SK-N-SH treated with all-trans-retinoic acid at 6 μM for 48 hours (cell line): ENCODE results near the gene ORC5.
A peak's percentile ranks its signal among the peaks of the same experiment; 100 is the strongest.

Experiments
- ATAC-seq: fragments of 200-7000 bp; cut with Tn5 transposase; 3 replicates; pipeline ENCODE4 v1.9.1; 2020; ENCODE audit warnings: mild to moderate bottlenecking, moderate library complexity
- BACH2 ChIP-seq: fragments of 250-450 bp; sonication (Bioruptor Pico); IDR thresholded peaks from 2 replicates; pipeline ENCODE4 v1.9.0; 2021; ENCODE audit warnings: mild to moderate bottlenecking, borderline replicate concordance
- CREB5 ChIP-seq: fragments of 250-450 bp; sonication (Bioruptor Pico); IDR thresholded peaks from 2 replicates; pipeline ENCODE4 v1.5.1; 2020; ENCODE audit warnings: low read depth, mild to moderate bottlenecking, moderate library complexity
- CSDC2 ChIP-seq: fragments of 250-450 bp; sonication (Bioruptor Pico); IDR thresholded peaks from 2 replicates; pipeline ENCODE4 v1.5.0; 2020; ENCODE audit warnings: mild to moderate bottlenecking, moderate library complexity
- GLIS3 ChIP-seq: fragments of 250-450 bp; sonication (Bioruptor Pico); IDR thresholded peaks from 2 replicates; pipeline ENCODE4 v1.5.0; 2020; ENCODE audit warnings: mild to moderate bottlenecking, moderate library complexity
- ISL1 ChIP-seq: fragments of 250-450 bp; sonication (Bioruptor Pico); IDR thresholded peaks from 2 replicates; pipeline ENCODE4 v2.1.2; 2022; ENCODE audit warnings: mild to moderate bottlenecking, moderate library complexity
- OSR1 ChIP-seq: fragments of 250-450 bp; sonication (Bioruptor Pico); IDR thresholded peaks from 2 replicates; pipeline ENCODE4 v1.8.0; 2022; ENCODE audit warnings: moderate library complexity, mild to moderate bottlenecking, inconsistent platforms
- PATZ1 ChIP-seq: fragments of 250-450 bp; sonication (Bioruptor Pico); IDR thresholded peaks from 2 replicates; pipeline ENCODE4 v1.8.0; 2020; ENCODE audit warnings: mild to moderate bottlenecking, moderate library complexity, borderline replicate concordance
- PPARA ChIP-seq: fragments of 250-450 bp; sonication (Bioruptor Pico); IDR thresholded peaks from 2 replicates; pipeline ENCODE4 v1.5.0; 2020; ENCODE audit warnings: mild to moderate bottlenecking, borderline replicate concordance
- SNAI2 ChIP-seq: fragments of 250-450 bp; sonication (Bioruptor Pico); IDR thresholded peaks from 2 replicates; pipeline ENCODE4 v1.5.0; 2020; ENCODE audit warnings: mild to moderate bottlenecking, moderate library complexity
- TCF4 ChIP-seq: fragments of 250-450 bp; sonication (Bioruptor Pico); IDR thresholded peaks from 2 replicates; pipeline ENCODE4 v1.8.0; 2021; ENCODE audit warnings: mild to moderate bottlenecking, moderate library complexity, borderline replicate concordance
- TOX ChIP-seq: fragments of 250-450 bp; sonication (Bioruptor Pico); IDR thresholded peaks from 2 replicates; pipeline ENCODE4 v1.8.0; 2021; ENCODE audit warnings: mild to moderate bottlenecking, moderate library complexity, borderline replicate concordance
- TSHZ2 ChIP-seq: fragments of 250-450 bp; sonication (Bioruptor Pico); IDR thresholded peaks from 2 replicates; pipeline ENCODE4 v1.5.0; 2020; ENCODE audit warnings: mild to moderate bottlenecking, moderate library complexity
- ZC3H10 ChIP-seq: fragments of 250-450 bp; sonication (Bioruptor Pico); IDR thresholded peaks from 2 replicates; pipeline ENCODE4 v1.5.1; 2021; ENCODE audit warnings: mild to moderate bottlenecking, moderate library complexity
- ZFP3 ChIP-seq: fragments of 250-450 bp; sonication (Bioruptor Pico); IDR thresholded peaks from 2 replicates; pipeline ENCODE4 v1.5.0; 2020; ENCODE audit warnings: mild to moderate bottlenecking, moderate library complexity
- ZNF565 ChIP-seq: fragments of 450-650 bp; formaldehyde crosslinking; conservative IDR thresholded peaks from 2 replicates; pipeline ENCODE4 v1.5.0; 2020; ENCODE audit warnings: low read depth, mild to moderate bottlenecking, moderate library complexity
- ZNF70 ChIP-seq: fragments of 450-650 bp; formaldehyde crosslinking; IDR thresholded peaks from 2 replicates; pipeline ENCODE4 v1.5.0; 2020; ENCODE audit warnings: mild to moderate bottlenecking, moderate library complexity
- ZNF8 ChIP-seq: fragments of 450-650 bp; formaldehyde crosslinking; IDR thresholded peaks from 2 replicates; pipeline ENCODE4 v1.5.0; 2020; ENCODE audit warnings: mild to moderate bottlenecking, moderate library complexity
- TF ChIP-seq, protein P1 (sequence below): fragments of 250-450 bp; sonication (Bioruptor Pico); IDR thresholded peaks from 2 replicates; pipeline ENCODE4 v1.5.1; 2021; ENCODE audit warnings: mild to moderate bottlenecking, moderate library complexity
- TF ChIP-seq, protein P2 (sequence below): fragments of 250-450 bp; sonication (Bioruptor Pico); IDR thresholded peaks from 2 replicates; pipeline ENCODE4 v1.8.0; 2021; ENCODE audit warnings: low read depth, mild to moderate bottlenecking, moderate library complexity, borderline replicate concordance

Gene ORC5

DNA sequence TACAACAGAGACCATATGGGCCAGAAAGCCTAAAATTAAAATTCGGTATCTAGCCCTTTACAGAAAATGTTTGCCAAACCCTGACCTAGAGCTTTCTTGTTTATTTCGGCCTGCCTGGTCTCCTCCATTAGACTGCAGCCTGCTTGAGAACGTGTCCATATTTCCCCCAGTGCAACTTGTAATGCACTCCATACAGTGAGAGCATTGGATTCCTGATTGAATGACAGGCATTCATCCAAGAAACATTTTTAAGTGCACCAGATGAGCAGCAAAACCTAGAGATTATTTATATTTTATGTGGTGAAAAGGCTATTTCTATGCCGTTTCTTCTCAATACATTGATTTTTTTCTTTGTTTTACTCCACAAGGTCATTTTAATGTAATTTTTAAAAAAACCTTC, 47.4 kb upstream of the ORC5 start (continued):
- no peak for TF ChIP-seq TSHZ2
- TF ChIP-seq, protein P1, sequence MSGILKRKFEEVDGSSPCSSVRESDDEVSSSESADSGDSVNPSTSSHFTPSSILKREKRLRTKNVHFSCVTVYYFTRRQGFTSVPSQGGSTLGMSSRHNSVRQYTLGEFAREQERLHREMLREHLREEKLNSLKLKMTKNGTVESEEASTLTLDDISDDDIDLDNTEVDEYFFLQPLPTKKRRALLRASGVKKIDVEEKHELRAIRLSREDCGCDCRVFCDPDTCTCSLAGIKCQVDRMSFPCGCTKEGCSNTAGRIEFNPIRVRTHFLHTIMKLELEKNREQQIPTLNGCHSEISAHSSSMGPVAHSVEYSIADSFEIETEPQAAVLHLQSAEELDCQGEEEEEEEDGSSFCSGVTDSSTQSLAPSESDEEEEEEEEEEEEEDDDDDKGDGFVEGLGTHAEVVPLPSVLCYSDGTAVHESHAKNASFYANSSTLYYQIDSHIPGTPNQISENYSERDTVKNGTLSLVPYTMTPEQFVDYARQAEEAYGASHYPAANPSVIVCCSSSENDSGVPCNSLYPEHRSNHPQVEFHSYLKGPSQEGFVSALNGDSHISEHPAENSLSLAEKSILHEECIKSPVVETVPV (CRISPR knock-in tag): no peak
- TF ChIP-seq, all 23 proteins: peak for 0

DNA sequence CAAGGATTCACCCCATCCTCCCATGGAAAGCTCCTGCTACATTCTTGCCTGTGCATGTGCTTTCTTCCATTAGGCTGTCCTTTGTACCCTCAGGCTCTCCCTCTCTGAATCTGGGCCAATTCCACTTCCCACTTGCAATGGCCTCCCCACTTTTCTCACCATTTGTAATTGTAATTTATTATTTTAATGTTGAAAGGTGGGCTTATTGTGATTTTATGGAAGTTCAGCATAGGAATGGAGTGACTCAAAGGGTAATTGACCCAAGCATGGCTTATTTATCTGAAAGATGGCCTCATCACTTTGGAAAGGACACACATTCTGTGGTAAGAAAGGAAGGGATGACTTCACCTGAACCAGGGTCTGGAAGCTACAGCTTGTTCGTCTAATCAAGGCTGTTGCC, 46.9 kb upstream of the ORC5 start:
- TF ChIP-seq, protein P1 (CRISPR knock-in tag): no peak
- TF ChIP-seq BACH2 (CRISPR knock-in tag) (no peak), ISL1 (CRISPR knock-in tag) (no peak), OSR1 (CRISPR knock-in tag) (no peak), SNAI2 (CRISPR knock-in tag) (no peak), PATZ1 (no peak), GLIS3 (no peak)
- TF ChIP-seq, protein P2, sequence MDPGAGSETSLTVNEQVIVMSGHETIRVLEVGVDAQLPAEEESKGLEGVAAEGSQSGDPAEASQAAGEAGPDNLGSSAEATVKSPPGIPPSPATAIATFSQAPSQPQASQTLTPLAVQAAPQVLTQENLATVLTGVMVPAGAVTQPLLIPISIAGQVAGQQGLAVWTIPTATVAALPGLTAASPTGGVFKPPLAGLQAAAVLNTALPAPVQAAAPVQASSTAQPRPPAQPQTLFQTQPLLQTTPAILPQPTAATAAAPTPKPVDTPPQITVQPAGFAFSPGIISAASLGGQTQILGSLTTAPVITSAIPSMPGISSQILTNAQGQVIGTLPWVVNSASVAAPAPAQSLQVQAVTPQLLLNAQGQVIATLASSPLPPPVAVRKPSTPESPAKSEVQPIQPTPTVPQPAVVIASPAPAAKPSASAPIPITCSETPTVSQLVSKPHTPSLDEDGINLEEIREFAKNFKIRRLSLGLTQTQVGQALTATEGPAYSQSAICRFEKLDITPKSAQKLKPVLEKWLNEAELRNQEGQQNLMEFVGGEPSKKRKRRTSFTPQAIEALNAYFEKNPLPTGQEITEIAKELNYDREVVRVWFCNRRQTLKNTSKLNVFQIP: no peak
- ATAC-seq: no peak

- no peak for TF ChIP-seq ZC3H10 (CRISPR knock-in tag)
- TF ChIP-seq CREB5 (CRISPR knock-in tag): no peak
- TF ChIP-seq SNAI2 (CRISPR knock-in tag): no peak
- no peak for TF ChIP-seq ZFP3 (CRISPR knock-in tag)
- no peak for TF ChIP-seq ZNF70
- TF ChIP-seq ZNF8 (CRISPR knock-in tag): no peak
- TF ChIP-seq GLIS3: no peak
- no peak for TF ChIP-seq ZNF565 (CRISPR knock-in tag)
- TF ChIP-seq, protein P1 (CRISPR knock-in tag): no peak
- no peak for TF ChIP-seq PPARA (CRISPR knock-in tag)
- no peak for TF ChIP-seq CSDC2 (CRISPR knock-in tag)
- TF ChIP-seq TCF4: no peak
- TF ChIP-seq TOX: no peak
- ATAC-seq: peak; percentile 77
These were observed 44.8 kb upstream of the ORC5 start for GRCh38 chr7:104252409-104253134.
